Neuronal stem cell (in vitro differentiated cells): ENCODE results near the gene HIC1.

Experiments
- DNase-seq: peaks from one replicate; pipeline ENCODE4 v3.0.0-alpha.2; 2013; ENCODE audit warnings: low spot score
- H2AFZ ChIP-seq: one replicate; pipeline ENCODE4 v1.6.1; 2013; ENCODE audit warnings: mild to moderate bottlenecking, low read length, inconsistent platforms
- H2AK5ac ChIP-seq: 2 replicates; pipeline ENCODE4 v1.6.1; 2013; ENCODE audit warnings: low read depth, mild to moderate bottlenecking, inconsistent platforms, low read length, moderate library complexity, mixed read lengths
- H2BK120ac ChIP-seq: 2 replicates; pipeline ENCODE4 v1.6.1; 2013; ENCODE audit warnings: low read depth, mild to moderate bottlenecking, inconsistent platforms, low read length, moderate library complexity, mixed read lengths
- H2BK12ac ChIP-seq: one replicate; pipeline ENCODE4 v1.6.1; 2013; ENCODE audit warnings: low read length, inconsistent platforms
- H2BK15ac ChIP-seq: 2 replicates; pipeline ENCODE4 v1.6.1; 2013; ENCODE audit warnings: mild to moderate bottlenecking, low read length, inconsistent platforms, mixed read lengths
- H2BK5ac ChIP-seq: one replicate; pipeline ENCODE4 v1.6.1; 2013; ENCODE audit warnings: inconsistent platforms, mild to moderate bottlenecking, low read length, moderate library complexity
- H3K14ac ChIP-seq: one replicate; pipeline ENCODE4 v1.6.1; 2013; ENCODE audit warnings: low read length, inconsistent platforms
- H3K18ac ChIP-seq: 2 replicates; pipeline ENCODE4 v1.6.1; 2013; ENCODE audit warnings: low read length, inconsistent platforms
- H3K23ac ChIP-seq: 2 replicates; pipeline ENCODE4 v1.6.1; 2013; ENCODE audit warnings: low read depth, mild to moderate bottlenecking, mixed read lengths, low read length, inconsistent platforms; ENCODE audit not compliant: poor library complexity
- H3K27ac ChIP-seq: replicated peaks from 3 replicates; pipeline ENCODE4 v1.5.1; 2013; ENCODE audit warnings: low read length, inconsistent platforms
- H3K27me3 ChIP-seq, 3 experiments: 2 replicates each; pipeline ENCODE4 v1.6.1; 2013; ENCODE audit warnings: low read length in 3 of 3, mild to moderate bottlenecking in 2 of 3, inconsistent platforms in 1 of 3, low read depth in 1 of 3, mixed read lengths in 1 of 3, moderate library complexity in 1 of 3; ENCODE audit not compliant: control insufficient read depth in 3 of 3, insufficient read depth in 3 of 3
- H3K36me3 ChIP-seq, 2 donors: replicated peaks in 1 of 2; 2 replicates each; pipeline ENCODE4 v1.6.1; 2013; ENCODE audit warnings: low read length in 2 of 2; ENCODE audit not compliant: control insufficient read depth in 2 of 2, insufficient read depth in 2 of 2
- H3K4ac ChIP-seq: 2 replicates; pipeline ENCODE4 v1.6.1; 2013; ENCODE audit warnings: inconsistent platforms, mild to moderate bottlenecking, low read length, moderate library complexity
- H3K4me1 ChIP-seq, 2 donors: 1 replicate in 1 of 2; 2 replicates in 1 of 2; pipeline ENCODE4 v1.6.1; 2013; ENCODE audit warnings: low read length in 2 of 2, low read depth in 1 of 2; ENCODE audit not compliant: control insufficient read depth in 2 of 2, insufficient read depth in 1 of 2
- H3K4me2 ChIP-seq: one replicate; pipeline ENCODE4 v1.6.1; 2013; ENCODE audit warnings: mild to moderate bottlenecking, low read length, inconsistent platforms; ENCODE audit not compliant: insufficient read depth, poor library complexity, severe bottlenecking
- H3K4me3 ChIP-seq, 2 donors: 2 replicates each; pipeline ENCODE4 v1.5.1; 2013; ENCODE audit warnings: low read length in 2 of 2, mild to moderate bottlenecking in 2 of 2, inconsistent platforms in 1 of 2, moderate library complexity in 1 of 2
- H3K79me1 ChIP-seq: one replicate; pipeline ENCODE4 v1.6.1; 2013; ENCODE audit warnings: low read depth, mild to moderate bottlenecking, inconsistent platforms, low read length, moderate library complexity
- H3K9ac ChIP-seq: one replicate; pipeline ENCODE4 v1.6.1; 2013; ENCODE audit warnings: mild to moderate bottlenecking, low read depth, low read length, inconsistent platforms; ENCODE audit not compliant: poor library complexity
- H3K9me3 ChIP-seq, 2 donors: replicated peaks in 1 of 2; 2 replicates each; pipeline versions ENCODE3 to v1.6.1; 2013; ENCODE audit warnings: low read length in 2 of 2, mild to moderate bottlenecking in 2 of 2, inconsistent platforms in 1 of 2, low read depth in 1 of 2, mixed read lengths in 1 of 2, moderate library complexity in 1 of 2; ENCODE audit not compliant: control insufficient read depth in 2 of 2, insufficient read depth in 1 of 2
- H4K8ac ChIP-seq: one replicate; pipeline ENCODE4 v1.6.1; 2013; ENCODE audit warnings: low read depth, mild to moderate bottlenecking, inconsistent platforms, low read length, moderate library complexity
- H4K91ac ChIP-seq: one replicate; pipeline ENCODE4 v1.6.1; 2013; ENCODE audit warnings: low read length, low read depth, mild to moderate bottlenecking, inconsistent platforms; ENCODE audit not compliant: poor library complexity
- WGBS, 2 donors: extraction: QIAGEN DNeasy Blood & Tissue Kit; methylation state at CpG; one replicate each; pipeline ENCODE4 v1.1.7; 2013; ENCODE audit warnings: missing lambda C conversion rate in 2 of 2, mixed read lengths in 1 of 2; ENCODE audit not compliant: insufficient read length in 2 of 2, insufficient replicate concordance in 1 of 2; ENCODE audit errors: extremely low coverage in 2 of 2; 5-methylcytosine and 5-hydroxymethylcytosine counted together

Gene HIC1

GRCh38 chr17:2019723-2020122 lies 35.2 kb upstream of the HIC1 start:
- Histone ChIP-seq H2BK5ac (no peak overlapping the region), H3K18ac (no peak overlapping the region), H3K27ac (no peak overlapping the region), H3K27me3 (peaks cover 5 to 67% (median 11%) of the 10 kb centered on the region in 3 experiments), H3K4me2 (no peak overlapping the region), H3K79me1 (peaks cover 1% of the 10 kb centered on the region), H3K4me3 (no peak overlapping the region), H3K9me3 (no peaks in the 10 kb centered on the region), H3K4ac (no peak overlapping the region), H3K14ac (no peak overlapping the region), H4K8ac (no peak overlapping the region), H3K4me1 (peaks cover 6 to 28% of the 10 kb centered on the region in 2 donors), H3K9ac (no peak overlapping the region), H4K91ac (no peak overlapping the region), H2BK15ac (no peak overlapping the region), H3K23ac (no peak overlapping the region), H3K36me3 (no peaks in the 10 kb centered on the region), H2AFZ (no peak overlapping the region), H2AK5ac (no peak overlapping the region), H2BK12ac (no peak overlapping the region), H2BK120ac (no peak overlapping the region)
- WGBS, 2 donors = no CpG with 5 or more reads among the region's 8 CpGs
- DNase-seq = no peak

- WGBS, 2 donors = no CpG with 5 or more reads among the region's 8 CpGs
- Histone ChIP-seq H2AFZ (peak overlapping the region; percentile 21), H3K36me3 (no peaks in the 10 kb centered on the region), H3K4me2 (no peak overlapping the region), H3K79me1 (peaks cover 1% of the 10 kb centered on the region), H3K4ac (no peak overlapping the region), H3K18ac (peak overlapping the region; percentile 60), H3K14ac (no peak overlapping the region), H2BK15ac (no peak overlapping the region), H2BK5ac (no peak overlapping the region), H3K4me1 (peaks cover 6 to 28% of the 10 kb centered on the region in 2 donors), H3K23ac (peak overlapping the region; percentile 59), H2AK5ac (no peak overlapping the region), H3K9me3 (no peaks in the 10 kb centered on the region), H2BK120ac (no peak overlapping the region), H3K27me3 (peaks cover 8 to 77% (median 21%) of the 10 kb centered on the region in 3 experiments), H3K4me3 (no peak overlapping the region), H4K8ac (no peak overlapping the region), H4K91ac (no peak overlapping the region), H3K27ac (no peak overlapping the region), H2BK12ac (no peak overlapping the region), H3K9ac (no peak overlapping the region)
- no peak for DNase-seq
Observed at GRCh38 chr17:2020721-2021120, 34.2 kb upstream of the HIC1 start.

- Histone ChIP-seq H2BK12ac (peak overlapping the region; percentile 0), H3K36me3 (no peaks in the 10 kb centered on the region), H3K27me3 (peaks cover 8 to 88% (median 34%) of the 10 kb centered on the region in 3 experiments), H3K4ac (peak overlapping the region; percentile 69), H2AFZ (no peak overlapping the region), H3K18ac (peak overlapping the region; percentile 19), H4K91ac (no peak overlapping the region), H3K4me3 (no peak overlapping the region), H3K9ac (no peak overlapping the region), H3K14ac (no peak overlapping the region), H2AK5ac (peak overlapping the region; percentile 74), H2BK5ac (no peak overlapping the region), H4K8ac (no peak overlapping the region), H3K23ac (no peak overlapping the region), H3K4me2 (no peak overlapping the region), H3K9me3 (peaks cover 3 to 4% of the 10 kb centered on the region in 2 donors), H3K27ac (peak overlapping the region; percentile 3), H3K79me1 (peaks cover 1% of the 10 kb centered on the region), H3K4me1 (peaks cover 6 to 17% of the 10 kb centered on the region in 2 donors), H2BK15ac (peak overlapping the region; percentile 8), H2BK120ac (peak overlapping the region; percentile 58)
- DNase-seq = no peak
- no CpG with 5 or more reads among the region's 15 CpGs for whole genome bisulfite sequencing, 2 donors
Observed at GRCh38 chr17:2022647-2023240, 32.2 kb upstream of the HIC1 start.

- no peak overlapping the region for H3K9ac ChIP-seq
- H2BK15ac ChIP-seq = peak overlapping the region; percentile 8
- H2AFZ ChIP-seq = no peak overlapping the region
- H3K4me3 ChIP-seq = no peak overlapping the region
- H3K4ac ChIP-seq = peak overlapping the region; percentile 69
- peaks cover 8 to 88% (median 37%) of the 10 kb centered on the region in 3 experiments for H3K27me3 ChIP-seq
- peaks cover 3 to 4% of the 10 kb centered on the region in 2 donors for H3K9me3 ChIP-seq
- H4K8ac ChIP-seq = no peak overlapping the region
- no peak overlapping the region for H2BK5ac ChIP-seq
- no peak overlapping the region for H3K23ac ChIP-seq
- H3K27ac ChIP-seq = peak overlapping the region; percentile 3
- peaks cover 1% of the 10 kb centered on the region for H3K79me1 ChIP-seq
- H3K4me2 ChIP-seq = no peak overlapping the region
- peak overlapping the region; percentile 58 for H2BK120ac ChIP-seq
- H2AK5ac ChIP-seq = peak overlapping the region; percentile 74
- WGBS, 2 donors = no CpG with 5 or more reads among the region's 16 CpGs
- peaks cover 4 to 14% of the 10 kb centered on the region in 2 donors for H3K4me1 ChIP-seq
- H3K18ac ChIP-seq = peak overlapping the region; percentile 87
- H2BK12ac ChIP-seq = peak overlapping the region; percentile 91
- DNase-seq = no peak
- H3K36me3 ChIP-seq = no peaks in the 10 kb centered on the region
- H4K91ac ChIP-seq = no peak overlapping the region
- H3K14ac ChIP-seq = no peak overlapping the region
Observed at GRCh38 chr17:2023256-2023655, 31.6 kb upstream of the HIC1 start.
